ENCODE measurements around the gene KRT79. TPM values are rescaled to one million over a fixed set of nuclear protein-coding genes. Genes with fewer than 3 reads are reported as not detected.

The KRT79 gene
- total RNA-seq, 1 donor from 2014 or later, result not detected

DNA sequence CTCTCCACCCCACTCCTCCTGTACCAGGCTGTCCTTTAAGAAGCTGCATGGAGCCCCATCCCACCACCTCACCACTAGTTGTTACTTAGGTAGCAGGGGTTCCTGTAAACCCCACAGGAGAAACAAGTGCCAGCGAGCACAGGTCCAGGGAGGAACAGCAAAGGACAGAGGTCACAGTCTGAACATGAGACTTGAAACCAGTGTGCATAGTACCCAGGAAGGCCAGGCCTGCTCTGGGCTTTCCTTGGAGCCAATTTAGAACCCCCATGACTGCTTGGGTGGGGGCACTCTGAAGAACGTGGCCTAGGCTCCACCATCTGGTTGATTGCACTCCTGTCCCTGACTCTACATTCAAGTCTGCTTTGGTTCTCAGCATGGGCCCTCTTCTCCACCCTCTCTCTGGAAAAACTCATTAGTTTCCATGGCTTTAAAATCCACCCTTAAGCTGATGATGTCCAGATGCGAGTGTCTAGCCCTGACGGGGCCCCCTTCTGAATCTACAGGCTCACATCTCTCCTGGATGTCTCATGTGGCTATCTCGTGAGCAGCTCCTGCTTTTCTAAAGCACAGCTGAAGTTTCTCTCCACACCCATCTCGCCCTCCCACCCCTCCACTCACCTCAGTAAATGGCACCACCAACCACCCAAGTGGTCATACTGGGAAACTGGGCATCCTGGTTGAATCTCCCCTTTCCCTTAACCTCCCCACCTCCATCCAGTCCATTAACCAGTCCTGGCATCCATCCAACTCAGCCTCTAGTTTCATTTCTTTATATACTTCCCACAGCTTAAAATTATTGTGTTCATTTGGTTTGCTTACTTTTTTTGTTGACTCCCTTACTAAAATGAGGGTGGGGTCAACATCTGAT is 46.6 kb downstream of the KRT79 start:
- DNase-seq (ENCODE audit: missing footprints), result no peak
- ATAC-seq, result no peak
- intact Hi-C loops (cut with DNase I), result no loop called here

DNA sequence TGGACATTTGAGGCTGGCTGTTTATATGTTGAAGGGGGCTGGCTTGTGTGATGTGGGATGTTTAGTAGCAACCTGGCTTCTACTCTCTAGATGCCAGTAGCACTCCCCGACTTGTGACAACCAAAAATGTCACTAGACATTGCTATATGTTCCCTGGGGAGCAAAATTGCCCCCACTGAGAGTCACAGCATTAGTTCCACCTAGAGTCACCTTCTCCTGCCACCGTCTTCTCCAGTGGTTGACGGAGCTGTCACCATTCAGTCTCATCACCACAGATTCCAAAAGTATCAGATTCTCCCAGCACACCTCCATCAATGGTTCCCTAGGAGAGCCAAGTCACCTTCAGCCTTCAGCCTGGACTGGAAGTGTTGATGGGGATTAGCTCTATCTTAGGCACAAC is 49.2 kb downstream of the KRT79 start:
- no peak for DNase-seq (ENCODE audit: missing footprints)
- no peak for ATAC-seq
- intact Hi-C loops (cut with DNase I), result no loop called here

DNA sequence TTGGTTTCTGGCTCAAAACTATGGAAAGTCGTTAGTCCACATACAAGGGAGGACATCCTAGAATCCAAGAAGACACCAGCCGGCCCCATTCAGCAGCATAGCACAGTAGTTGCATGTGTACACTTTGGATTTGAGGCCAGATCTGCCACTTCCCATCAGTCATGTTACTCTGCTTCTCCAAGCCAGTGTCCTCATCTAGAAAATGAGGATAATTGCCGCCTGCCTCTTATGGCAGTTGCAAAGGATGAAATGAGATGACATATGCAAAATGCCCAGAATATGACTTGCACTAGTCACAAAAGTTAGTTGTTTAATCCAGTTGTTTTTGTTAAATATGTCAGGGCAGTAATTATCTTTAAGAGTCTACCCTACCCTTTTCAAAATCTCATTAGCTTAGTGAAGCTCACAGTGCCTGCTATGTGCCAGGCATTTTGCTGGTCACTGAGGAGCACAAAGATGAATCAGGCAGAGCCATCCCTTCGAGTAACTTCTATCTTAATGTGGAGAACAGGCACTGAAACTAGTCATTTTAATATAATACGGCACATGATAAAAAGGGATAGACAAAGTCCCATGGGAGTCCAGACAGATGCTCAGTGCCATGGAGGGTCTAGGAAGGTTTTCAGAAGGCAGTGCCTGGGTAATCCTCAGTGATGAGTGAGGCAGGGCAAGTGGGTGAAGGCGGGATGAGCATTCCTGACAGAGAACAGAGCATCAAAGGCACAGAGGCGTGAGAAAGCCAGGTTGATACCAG is 50.4 kb downstream of the KRT79 start:
- intact Hi-C loops (cut with DNase I), result no loop called here
- DNase-seq (ENCODE audit: missing footprints), result no peak
- ATAC-seq, result no peak

DNA sequence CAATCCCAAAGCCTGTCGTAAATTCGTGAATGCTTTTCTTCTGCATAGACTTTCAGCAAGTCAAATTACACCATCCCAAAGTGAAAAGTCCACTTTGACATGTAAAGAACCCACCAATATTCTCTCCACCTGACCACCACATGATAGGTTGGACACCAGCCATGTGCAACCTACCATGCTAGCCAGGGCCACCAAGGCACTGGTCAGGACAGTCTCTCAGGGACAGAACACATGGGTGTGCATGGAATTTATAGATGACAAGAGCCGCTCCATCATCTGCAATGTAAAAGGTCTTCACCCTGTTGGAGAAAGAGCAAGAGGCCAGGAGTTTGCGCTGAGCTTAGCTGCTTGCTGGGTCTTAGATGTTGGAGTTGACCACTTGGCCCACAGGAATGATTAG is 51.6 kb downstream of the KRT79 start:
- ATAC-seq, result no peak
- DNase-seq (ENCODE audit: missing footprints), result no peak
- intact Hi-C loops (cut with DNase I), result no loop called here

DNA sequence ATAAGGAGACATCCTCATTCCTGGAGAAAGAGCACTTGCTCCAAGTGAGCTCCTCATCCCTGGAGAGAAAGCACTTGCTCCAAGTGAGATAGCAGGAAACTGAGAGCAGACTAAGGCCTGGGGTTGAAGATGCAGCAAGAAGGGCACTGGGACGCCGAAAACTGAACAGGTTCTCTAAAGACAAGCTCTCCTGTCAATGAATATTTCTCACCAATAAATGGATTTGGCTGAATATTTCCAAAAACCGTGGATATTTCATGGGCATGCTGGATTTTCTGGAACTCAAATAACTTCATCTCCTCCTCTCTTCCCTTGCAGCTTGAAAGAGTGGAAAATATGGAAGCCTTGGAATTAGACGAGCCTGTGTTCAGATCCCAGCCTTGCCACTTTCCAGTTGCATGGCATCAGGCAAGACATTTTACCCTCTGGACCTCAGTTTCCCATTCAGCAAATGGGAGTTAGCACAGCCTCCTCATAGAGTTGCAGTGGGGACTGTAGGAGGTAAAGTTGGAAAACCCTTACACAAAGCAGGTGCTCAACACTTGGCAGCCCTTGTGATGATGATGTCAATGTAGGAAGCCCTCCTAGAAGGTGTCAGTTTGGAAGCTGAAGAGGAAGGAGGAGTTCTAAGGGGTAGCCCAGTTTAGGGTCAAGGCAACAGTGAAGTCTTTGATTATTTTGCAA is 52.6 kb downstream of the KRT79 start:
- DNase-seq (ENCODE audit: missing footprints) (no peak), ATAC-seq (no peak)
- intact Hi-C loops (cut with DNase I), result no loop called here

DNA sequence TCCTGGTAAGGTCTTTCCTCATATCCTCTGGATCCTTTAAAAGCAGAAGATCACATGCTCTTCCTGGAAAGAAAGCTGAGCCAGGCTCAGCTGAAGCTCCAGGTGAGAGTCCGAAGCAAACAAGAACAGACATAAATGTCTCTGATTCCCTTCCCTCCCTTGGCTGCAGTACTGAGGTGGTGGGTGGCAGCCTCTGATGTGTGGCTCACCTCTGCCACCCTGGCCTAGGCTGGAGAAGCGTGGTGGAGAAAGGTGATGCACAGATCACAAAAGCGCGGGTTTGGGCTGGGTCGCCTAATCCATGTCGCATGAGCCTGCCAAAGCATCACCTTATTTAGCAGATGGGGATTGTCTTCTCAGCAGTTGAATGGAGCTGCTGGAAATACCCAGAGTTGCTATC is 54.2 kb downstream of the KRT79 start:
- ATAC-seq (no peak), DNase-seq (ENCODE audit: missing footprints) (no peak)
- intact Hi-C loops (cut with DNase I), result no loop called here

DNA sequence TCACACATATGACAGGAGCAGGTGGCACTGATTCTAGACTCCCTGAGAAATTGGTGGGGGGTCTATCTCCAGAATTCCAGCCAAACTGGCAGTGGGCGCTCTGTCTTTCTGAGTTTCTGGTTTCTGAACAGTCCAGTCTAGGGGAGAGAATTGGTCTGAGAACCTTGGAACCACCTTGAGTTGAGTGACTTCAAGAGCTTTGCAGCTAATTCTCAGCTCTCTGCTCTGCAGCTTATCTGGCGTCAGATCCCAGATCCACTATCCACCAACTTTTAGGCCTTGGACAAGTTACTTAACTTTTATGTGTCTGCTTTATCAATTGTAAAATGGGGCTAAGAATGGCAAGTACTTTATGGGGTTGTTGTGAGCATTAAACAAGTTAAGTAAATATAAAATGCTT is 55.3 kb downstream of the KRT79 start:
- DNase-seq (ENCODE audit: missing footprints) (no peak), ATAC-seq (no peak)
- intact Hi-C loops (cut with DNase I), result no loop called here

DNA sequence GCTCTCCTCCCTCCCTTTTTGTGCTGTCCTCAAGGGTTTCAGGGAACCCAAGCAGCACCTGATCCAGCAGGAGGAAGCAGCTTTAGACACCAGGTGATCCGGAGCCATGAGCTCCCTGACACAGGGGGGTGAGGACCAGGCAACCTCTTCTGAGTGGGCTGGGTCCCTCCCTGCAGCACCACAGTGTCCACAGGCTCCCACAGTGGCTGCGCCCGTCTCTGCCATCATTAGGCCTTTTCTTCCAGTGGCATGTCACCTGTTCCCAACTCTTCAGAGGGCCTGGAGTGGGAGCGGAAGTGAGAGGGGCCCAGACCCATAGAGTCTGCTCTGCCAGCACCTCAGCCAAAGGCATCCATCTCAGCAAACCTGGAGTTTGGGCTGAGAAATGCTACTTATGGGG is 56.5 kb downstream of the KRT79 start:
- DNase-seq (ENCODE audit: missing footprints) (no peak), ATAC-seq (no peak)
- intact Hi-C loops (cut with DNase I), result no loop called here

DNA sequence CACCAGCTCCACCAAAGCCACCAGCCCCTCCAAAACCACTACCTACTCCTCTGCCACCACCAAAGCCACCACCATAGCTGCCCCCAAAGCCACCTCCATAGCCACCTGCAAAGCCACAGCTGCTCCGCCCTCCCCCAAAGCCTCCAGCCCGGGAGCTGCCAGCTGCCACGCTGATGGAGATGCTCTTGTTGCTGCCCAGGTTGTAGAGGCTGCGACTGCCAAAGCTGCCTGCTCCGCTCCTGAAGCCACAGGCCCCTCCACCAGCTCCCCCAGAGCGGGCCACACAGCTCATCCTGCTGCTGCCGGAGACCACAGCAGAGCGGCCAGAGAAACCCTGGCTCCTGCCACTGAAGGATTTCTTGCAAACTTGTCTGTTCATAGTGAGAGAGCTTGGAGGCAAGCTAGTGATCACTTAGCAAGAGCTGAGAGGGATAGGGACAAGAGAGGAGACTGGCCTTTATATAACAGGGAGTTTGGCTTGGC is 57.2 kb downstream of the KRT79 start, which contains the start of gene KRT76:
KRT76 (minus strand) TSS at position 433 of the 483 bp plus-strand sequence; CDS start at position 379, 54 bp downstream.
- intact Hi-C loops (cut with DNase I), result no loop called here
- no peak for DNase-seq (ENCODE audit: missing footprints)
- ATAC-seq, result no peak

DNA sequence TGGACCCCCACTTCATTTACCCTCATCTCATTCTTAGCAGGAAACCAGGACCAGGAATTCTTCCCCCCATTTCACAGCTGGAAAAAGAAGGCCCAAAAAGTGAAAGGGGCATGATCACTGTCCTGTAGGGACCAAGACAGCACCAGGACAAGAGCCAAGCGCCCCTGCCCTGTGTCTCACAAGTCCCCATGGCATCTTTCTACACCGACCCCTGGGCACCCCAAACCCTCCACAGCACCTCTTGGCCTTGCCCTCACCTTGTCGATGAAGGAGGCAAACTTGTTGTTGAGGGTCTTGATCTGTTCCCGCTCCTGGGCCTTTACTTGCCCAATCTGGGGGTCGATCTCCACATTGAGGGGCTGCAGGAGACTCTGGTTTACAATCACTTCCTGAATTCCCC is 57.7 kb downstream of the KRT79 start:
- intact Hi-C loops (cut with DNase I), result no loop called here
- DNase-seq (ENCODE audit: missing footprints) (no peak), ATAC-seq (no peak)

DNA sequence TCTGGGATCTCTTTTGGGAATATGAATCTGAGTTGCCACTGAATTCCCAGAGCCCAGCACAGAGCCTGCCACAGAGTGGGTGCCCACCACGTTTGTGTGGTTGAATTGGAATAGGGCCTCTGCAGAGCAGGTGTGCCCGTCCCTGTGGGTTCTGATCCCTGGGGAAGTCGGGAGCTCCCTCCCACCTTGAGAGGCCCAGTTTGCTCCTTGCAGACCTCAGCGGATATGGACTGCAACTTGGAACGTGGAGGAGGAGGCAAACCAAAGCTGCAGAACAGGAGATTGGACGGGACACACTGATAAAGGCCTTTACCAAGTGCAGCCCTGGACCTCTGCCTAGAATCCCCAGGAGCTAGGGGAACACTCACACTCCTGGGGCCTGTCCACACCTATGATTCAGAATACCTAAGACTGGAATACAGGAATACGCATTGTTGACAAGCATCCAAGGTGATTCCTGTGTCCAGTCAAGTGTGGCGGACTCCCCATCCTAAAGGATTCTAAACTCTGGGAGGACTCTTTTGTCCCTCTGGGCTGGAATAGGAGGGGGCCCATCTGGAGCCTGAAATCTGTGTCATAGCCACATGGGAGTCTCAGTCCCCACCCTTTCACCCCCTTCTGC is 59.4 kb downstream of the KRT79 start:
- DNase-seq (ENCODE audit: missing footprints) (no peak), ATAC-seq (no peak)
- intact Hi-C loops (cut with DNase I), result no loop called here

DNA sequence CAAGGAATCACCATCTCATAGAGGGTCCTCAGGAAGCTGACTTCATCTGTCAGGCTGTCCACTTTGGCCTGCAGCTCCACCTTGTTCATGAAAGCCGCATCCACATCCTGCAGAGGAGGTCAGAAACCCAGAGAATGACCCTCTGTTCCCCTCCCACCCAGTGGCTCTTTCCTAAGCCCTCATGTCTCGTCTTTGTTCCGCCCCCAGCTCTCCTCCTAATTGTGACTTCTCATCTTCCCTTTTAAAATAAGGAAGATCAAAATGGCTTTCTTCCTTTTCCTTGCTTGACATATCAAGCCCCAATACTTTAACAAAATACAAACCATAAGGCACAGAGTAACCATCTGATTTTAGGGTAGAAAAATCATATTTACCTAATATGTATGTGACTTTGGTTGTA is 61.3 kb downstream of the KRT79 start:
- intact Hi-C loops (cut with DNase I), result no loop called here
- no peak for DNase-seq (ENCODE audit: missing footprints)
- no peak for ATAC-seq

DNA sequence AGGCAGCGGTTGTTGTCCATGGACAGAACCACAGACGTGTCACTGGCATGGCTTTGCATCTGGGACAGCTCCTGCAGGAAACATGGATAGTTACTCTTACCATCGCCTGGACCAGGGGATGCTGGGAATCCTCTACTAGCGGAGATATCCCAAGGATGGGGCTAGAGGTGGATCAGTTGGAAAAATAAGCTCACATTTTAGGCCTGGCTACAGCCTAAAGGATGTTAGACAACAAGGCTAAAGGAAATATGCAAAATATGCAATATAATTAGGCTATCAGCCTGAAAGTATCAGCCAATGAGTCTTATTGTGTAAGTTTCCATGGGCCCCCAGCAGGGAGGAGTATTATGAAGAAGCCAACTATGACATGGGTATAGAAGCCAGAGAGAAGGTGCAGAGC is 61.9 kb downstream of the KRT79 start:
- DNase-seq (ENCODE audit: missing footprints) (no peak), ATAC-seq (no peak)
- intact Hi-C loops (cut with DNase I), result no loop called here

DNA sequence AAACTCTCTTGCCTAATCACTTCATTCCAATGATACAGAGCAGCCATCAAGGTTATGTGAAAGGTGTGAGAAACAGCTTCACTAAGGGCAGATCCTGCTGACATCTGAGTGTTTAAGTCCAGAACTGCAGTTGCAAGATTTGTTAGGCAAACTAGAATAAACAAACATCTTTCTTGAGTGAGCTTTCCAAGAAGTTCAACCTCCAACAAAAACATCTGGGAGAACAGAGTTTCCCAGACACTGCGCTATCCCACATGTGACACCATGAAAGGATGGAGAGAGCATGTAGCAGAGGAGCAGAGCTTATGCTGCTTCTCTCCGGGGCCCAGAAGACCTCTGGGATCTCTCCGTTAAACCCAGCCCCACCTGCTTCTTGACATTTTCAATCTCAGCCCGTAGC is 62.6 kb downstream of the KRT79 start:
- ATAC-seq (no peak), DNase-seq (ENCODE audit: missing footprints) (no peak)
- intact Hi-C loops (cut with DNase I), result no loop called here

Other genes with a start within 250 kb of the KRT79 start
- gene KRT72, start 232.8 kb downstream of the KRT79 start, total RNA-seq, result not detected
- not detected for gene KRT73, start 215.8 kb downstream of the KRT79 start, total RNA-seq
- not detected for gene KRT2, start 182.1 kb downstream of the KRT79 start, total RNA-seq
- not detected for gene KRT1, start 153.9 kb downstream of the KRT79 start, total RNA-seq
- not detected for gene KRT77, start 130.8 kb downstream of the KRT79 start, total RNA-seq
- not detected for gene KRT76, start 57.0 kb downstream of the KRT79 start, total RNA-seq
- not detected for gene KRT3, start 38.2 kb downstream of the KRT79 start, total RNA-seq
- gene KRT4, start 20.2 kb downstream of the KRT79 start, total RNA-seq, result not detected
- not detected for gene KRT78, start 14.7 kb upstream of the KRT79 start, total RNA-seq
- 117 TPM for gene KRT8, start 70.8 kb upstream of the KRT79 start, total RNA-seq
- gene KRT18, start 114.8 kb upstream of the KRT79 start, total RNA-seq, result 6.6 TPM
- 416 TPM for gene EIF4B, start 172.1 kb upstream of the KRT79 start, total RNA-seq
- 122 TPM for gene TNS2, start 215.8 kb upstream of the KRT79 start, total RNA-seq
- gene SPRYD3, start 245.1 kb upstream of the KRT79 start, total RNA-seq, result 41.0 TPM